Suppressor macrophage (primary cell): Measurements from ENCODE around the gene DCAF12.
"Not testable (repeated sequence)": the region's sequence is repeated elsewhere in the genome, so short reads cannot be mapped to it uniquely, and the experiment has no call there.

Experiments
- DNase-seq, 4 experiments: peaks; one replicate each; pipeline ENCODE4 v3.0.0-alpha.2; 2020 to 2022

DCAF12 gene

DNA sequence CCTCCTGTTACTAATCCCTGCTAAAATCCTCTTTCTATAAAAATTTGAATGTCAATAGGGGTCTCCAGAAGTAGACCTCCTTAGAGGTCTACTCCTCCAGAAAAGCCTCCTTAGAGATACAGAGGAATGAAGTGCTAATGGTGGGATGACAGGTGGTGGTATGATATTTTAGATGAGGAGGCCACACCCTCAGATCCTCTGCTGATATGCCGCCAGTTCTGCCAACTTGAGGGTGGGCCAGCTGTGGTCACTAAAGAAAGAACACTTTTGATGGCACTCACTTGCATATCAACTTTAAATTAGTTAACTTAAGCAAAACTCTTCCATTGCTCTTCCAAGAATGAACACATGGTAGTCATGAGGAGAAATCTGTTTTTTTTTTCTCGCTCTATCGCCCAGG, 61.0 kb downstream of the DCAF12 start:
- DNase-seq, result no peak

DNA sequence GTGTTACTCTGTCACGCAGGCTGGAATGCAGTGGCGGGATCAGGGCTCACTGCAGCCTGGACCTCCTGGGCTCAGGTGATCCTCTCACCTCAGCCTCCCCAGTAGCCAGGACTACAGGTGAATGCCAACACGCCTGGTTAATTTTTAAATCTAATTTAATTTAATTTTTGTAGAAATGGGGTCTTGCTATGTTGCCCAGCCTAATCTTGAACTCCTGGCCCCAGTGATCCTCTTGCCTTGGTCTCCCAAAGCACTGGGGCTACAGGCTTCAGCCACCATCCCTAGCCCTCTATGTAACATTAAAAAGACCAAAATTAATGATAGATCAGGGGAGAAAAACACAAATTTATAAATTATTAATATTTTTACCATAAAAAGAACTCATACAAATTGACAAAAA, 66.5 kb downstream of the DCAF12 start:
- DNase-seq, result no peak

DNA sequence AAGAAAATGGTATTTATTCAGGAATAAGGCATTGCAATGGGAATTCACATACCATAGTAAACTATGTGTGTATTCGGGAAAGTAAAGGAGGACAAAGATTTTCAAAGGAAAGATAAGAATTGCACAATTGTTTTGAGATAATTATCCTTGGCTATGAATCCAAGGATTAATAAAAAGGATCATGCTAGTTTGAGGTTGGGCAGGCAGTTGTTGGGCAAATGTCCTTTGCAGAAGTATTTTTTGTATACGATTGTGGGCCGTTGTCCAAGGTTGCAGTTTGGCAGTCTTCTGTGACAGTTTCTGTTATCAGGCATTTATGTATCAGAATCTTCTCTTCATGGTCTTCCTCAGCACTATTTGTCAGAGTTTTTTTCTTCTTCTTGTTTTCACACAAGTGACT, 67.2 kb downstream of the DCAF12 start:
- DNase-seq, result no peak

DNA sequence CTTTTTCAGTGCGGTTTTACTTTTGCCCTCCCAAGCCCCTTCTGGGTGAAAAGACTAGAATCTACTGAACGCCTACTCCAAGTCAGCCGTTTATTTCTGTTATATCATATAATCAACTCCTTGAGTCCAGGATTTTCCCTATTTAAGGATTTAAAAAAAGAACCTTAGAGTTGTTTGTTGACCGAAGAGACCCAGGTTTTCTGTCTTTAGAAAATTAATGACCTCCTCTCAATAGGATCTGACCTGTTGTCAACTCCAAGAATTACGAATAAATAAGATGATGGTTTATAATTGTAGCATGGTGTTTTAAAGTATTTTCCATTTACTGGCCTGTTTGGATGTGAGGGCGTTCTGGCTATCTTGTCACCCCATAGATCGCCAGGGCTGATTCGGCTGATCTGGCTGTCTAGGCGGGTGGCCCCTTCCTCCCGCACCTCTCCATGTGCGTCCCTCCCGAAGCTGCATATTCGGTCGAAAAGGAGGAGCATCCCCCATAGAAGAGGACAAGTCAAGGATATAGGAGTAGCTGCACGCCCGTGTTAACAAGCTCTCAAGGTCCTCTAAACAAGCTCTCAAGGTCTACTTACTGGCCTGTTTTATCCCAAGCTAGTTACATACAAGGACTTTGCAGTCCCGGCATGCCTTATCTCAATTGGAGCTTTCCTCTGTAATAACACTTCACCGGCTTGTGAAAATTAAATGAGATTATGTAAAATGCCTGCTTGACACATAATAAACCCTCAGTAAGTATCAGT, 76.7 kb downstream of the DCAF12 start:
- no peak for DNase-seq

DNA sequence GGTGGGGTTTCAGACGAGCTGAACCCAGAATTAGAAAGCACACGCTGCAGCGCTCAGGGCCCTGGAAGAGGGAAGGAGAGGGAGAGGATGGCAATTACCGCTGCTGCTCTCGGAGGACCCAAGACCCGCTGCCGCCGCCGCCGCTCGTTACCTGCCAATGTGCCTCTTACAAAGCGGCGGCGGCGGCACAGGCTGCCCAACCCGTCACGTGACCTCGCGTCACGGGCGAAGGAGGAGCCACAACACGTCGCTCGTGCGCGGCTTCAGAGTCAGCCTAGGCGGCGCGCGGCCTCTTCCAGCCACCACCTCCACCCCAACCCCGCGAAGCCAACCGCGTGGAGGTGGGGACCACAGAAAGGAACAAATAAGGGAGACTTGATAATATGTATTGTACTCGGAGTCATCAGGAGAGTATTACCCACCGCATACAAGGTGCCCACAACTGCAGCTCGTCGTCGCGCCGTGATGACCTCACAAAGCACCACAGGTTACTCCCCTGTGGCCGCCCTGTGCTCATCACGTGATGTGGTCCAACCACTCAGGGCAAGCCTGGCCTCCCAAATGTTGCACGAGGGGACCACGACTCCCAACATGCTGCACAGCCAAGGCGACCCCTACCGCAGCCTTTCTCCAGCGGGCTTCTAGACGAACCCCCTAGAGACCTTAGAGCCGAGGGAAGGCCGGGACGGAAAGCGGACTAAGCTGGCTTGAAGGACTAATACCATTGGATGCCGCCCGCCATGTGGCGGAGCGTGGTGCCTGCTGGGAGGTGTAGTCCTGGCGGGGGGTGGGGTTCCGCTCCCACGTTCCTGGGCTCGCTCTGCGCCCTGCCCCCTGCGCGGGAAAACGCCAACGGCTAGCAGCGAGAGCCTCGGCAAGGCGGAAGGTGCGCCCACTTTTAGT, 77.5 kb downstream of the DCAF12 start, which contains the start of gene UBAP2:
Gene UBAP2, minus strand, starts transcription at position 161 of the 903 bp plus-strand sequence. CDS start 31,739 bp downstream, outside the sequence.
- DNase-seq, result peak; percentile 97 to 98 (median 98)

DNA sequence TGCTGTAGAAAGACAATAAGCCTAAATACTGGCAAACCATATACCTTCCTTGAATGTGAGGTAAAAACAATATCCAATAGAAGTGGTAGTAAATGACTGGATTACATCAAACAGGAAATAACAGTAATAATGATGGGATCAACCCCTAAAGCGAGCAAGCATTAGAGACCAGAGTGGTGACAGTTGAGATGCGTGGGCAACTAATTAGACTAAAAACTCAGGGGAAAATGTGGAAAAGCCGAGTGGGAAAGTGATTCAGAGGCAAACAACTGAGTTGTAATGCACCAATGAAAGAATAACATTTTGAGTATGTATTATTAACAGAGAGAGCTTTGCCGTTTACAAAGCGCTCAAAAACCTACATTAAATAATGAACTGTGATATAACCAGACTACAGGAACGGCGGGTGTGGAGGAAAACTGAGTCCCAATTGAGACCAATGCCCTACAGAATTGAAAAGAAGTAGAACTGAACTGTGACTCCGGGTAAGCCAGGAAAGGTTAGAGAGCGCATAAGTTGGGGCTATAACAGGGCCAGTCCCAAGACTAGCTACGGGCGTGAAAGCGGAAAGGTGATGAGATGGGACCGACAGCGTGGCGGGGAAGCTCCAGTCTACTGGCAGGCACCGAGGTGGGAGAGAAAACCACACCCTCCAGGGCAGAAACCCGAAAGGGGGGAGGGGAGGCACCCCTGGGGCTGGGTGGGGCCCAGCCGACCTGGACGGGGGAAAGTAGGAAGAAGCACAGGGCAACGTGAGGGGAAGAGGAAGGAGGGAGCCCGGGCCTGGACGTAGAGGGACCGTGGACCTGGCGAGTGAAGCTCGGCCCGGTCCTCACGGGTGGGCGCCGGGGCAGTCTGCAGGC, 78.4 kb downstream of the DCAF12 start:
- peak; percentile 26 to 63 (median 47) for DNase-seq

DNA sequence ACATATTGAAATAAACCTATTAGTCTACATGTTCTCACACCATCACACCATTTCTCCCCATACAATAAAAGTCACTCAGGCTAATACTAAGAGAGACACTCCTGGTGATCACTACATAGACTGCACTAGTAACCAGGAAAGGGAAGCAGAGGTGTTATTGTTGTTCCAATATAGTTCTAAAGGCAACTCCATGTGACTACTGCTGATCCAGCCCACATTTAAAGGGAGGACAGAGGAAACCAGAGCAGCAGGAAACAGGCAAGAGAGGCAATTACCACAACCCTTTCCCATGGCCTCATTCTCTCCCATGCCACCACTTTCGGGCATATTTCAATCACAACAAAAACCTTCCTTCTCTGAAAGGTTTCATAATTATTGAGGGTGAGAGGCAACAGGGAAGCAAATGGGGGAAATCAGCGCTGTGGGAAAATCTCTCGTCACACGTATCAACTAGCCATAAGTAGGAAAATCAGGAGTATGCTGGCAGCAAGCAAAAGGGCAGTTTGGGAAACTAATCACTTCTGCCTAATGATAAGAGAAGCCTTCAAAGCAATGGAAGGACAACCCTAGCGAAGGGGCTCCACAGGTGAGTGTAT, 79.6 kb downstream of the DCAF12 start:
- peak; percentile 49 to 83 (median 70) for DNase-seq

DNA sequence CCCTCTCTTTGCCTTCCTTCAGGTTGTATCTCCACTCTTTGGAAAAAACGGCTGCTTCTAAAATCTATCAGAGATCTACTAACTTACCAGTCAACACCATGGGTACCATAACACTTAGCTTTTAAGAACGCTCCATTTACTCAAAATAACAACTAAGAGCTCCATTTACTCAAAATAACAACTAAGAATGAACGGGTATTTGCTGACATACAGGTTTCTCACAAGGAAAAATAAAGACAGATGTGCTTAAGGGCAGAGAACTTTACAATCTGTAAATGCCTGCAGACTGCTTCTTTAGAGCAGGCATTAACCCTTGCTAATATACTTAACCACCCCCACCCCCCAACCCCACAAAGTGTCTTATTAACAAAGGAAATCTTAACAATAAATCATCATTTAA, 80.6 kb downstream of the DCAF12 start:
- no peak for DNase-seq

DNA sequence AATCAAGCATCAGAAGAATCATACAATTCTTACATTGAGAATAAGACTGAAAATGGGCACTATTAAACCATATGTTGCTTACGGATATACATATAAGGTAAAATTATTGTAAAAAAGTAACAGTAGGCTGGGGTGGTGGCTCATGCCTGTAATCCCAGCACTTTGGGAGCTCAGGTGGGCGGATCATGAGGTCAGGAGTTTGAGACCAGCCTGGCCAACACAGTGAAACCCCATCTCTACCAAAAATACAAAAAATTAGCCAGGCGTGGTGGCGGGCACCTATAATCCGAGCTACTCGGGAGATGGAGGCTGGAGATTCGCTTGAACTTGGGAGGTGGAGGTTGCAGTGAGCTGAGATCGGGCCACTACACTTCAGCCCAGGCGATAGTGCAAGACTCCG, 84.4 kb downstream of the DCAF12 start:
- DNase-seq, result not testable (repeated sequence)

DNA sequence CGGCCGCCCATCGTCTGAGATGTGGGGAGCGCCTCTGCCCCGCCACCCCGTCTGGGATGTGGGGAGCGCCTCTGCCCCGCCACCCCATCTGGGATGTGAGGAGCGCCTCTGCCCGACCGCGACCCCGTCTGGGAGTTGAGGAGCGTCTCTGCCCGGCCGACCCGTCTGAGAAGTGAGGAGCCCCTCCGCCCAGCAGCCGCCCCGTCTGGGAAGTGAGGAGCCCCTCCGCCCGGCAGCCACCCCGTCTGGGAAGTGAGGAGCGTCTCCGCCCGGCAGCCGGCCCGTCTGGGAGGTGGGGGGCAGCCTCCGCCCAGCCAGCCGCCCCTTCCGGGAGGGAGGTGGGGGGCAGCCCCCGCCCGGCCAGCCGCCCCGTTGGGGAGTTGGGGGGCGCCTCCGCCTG, 87.6 kb downstream of the DCAF12 start:
- DNase-seq, result not testable (repeated sequence)

DNA sequence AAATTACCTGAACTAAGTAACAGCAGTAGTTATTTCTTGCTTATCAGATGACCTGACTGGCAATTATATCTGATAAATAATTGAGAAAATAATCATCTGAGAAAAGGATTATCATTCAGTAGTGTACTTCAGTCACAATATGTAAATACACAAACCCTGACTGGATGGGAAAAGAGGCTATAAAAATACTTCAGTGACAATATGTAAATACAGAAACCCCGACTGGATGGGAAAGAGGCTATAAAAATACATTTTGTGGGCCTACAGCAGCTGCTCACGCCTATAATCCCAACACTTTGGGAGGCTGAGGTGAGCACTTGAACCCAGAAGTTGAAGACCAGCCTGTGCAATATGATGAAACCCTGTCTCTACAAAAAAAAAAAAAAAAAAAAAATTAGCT, 88.9 kb downstream of the DCAF12 start:
- DNase-seq, result no peak

DNA sequence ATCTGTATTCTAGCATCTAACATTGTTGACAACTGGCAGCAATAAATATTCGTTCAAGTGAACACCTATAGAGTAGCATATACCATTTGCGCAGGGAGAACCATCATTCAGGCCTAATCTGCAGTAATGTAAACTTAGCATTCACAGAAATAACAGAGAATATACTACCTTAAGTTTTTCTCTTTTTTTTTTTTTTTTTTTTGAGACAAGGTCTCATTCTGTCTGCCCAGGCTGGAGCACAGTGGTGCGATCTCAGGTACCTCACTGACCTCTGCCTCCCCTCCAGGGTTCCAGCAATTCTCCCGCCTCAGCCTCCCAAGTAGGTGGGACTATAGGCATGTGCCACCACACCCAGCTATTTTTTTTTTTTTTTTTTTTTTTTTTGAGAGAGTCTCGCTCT, 89.9 kb downstream of the DCAF12 start:
- no peak for DNase-seq
